GM12801 (cell line): ENCODE measurements around the gene PPP2R2D.

Source experiments
- CTCF ChIP-seq: IDR thresholded peaks from one replicate; pipeline ENCODE4 v1.5.1; 2011; ENCODE audit warnings: control low read depth; ENCODE audit not compliant: insufficient read length; ENCODE audit errors: extremely low read depth

The PPP2R2D gene

GRCh38 chr10:131885391-131886165 lies 15.2 kb upstream of the PPP2R2D start:
- no peak for TF ChIP-seq CTCF

- no peak for TF ChIP-seq CTCF
These were observed 14.6 kb upstream of the PPP2R2D start for GRCh38 chr10:131886237-131886636.

- TF ChIP-seq CTCF, result no peak
These were observed 12.6 kb upstream of the PPP2R2D start for GRCh38 chr10:131888186-131888604.

GRCh38 chr10:131889755-131890154 lies 11.1 kb upstream of the PPP2R2D start:
- no peak for TF ChIP-seq CTCF

- TF ChIP-seq CTCF, result no peak
These were observed 10.3 kb upstream of the PPP2R2D start for GRCh38 chr10:131890276-131891195.

- no peak for TF ChIP-seq CTCF
These were observed 9.4 kb upstream of the PPP2R2D start for GRCh38 chr10:131891196-131891928.
